Measurements from ENCODE around the gene APBA2.

DNA sequence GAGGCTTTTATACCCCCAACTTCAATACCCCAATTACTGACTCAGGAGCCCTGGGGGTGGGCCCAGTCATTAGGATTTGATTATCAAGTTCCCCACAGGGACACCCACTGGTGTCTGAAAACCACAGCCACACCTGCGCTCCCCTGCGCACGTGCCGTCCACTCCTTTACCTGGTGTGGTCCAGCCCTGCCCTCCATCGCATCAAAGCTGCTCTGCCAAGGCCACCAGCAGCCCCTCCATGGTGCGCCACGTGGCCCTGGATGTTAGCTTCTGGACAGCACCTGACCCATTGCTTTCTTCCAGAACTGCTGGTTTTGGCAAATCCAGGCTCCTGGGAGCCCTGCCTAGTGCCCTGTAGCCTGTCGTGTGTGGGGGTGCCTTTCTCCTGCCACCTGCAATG is 247.5 kb downstream of the APBA2 start:
- no peak for TF ChIP-seq EP300 (IDR thresholded peaks at IDR 0.05)
- TF ChIP-seq, protein P1, sequence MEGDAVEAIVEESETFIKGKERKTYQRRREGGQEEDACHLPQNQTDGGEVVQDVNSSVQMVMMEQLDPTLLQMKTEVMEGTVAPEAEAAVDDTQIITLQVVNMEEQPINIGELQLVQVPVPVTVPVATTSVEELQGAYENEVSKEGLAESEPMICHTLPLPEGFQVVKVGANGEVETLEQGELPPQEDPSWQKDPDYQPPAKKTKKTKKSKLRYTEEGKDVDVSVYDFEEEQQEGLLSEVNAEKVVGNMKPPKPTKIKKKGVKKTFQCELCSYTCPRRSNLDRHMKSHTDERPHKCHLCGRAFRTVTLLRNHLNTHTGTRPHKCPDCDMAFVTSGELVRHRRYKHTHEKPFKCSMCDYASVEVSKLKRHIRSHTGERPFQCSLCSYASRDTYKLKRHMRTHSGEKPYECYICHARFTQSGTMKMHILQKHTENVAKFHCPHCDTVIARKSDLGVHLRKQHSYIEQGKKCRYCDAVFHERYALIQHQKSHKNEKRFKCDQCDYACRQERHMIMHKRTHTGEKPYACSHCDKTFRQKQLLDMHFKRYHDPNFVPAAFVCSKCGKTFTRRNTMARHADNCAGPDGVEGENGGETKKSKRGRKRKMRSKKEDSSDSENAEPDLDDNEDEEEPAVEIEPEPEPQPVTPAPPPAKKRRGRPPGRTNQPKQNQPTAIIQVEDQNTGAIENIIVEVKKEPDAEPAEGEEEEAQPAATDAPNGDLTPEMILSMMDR (IDR thresholded peaks at IDR 0.05): no peak
- TF ChIP-seq POLR2AphosphoS5 (IDR thresholded peaks at IDR 0.05): no peak
- TF ChIP-seq POLR2A (IDR thresholded peaks at IDR 0.05): no peak

Measured in stomach (tissue), 4 donors.